Measurements from ENCODE around the gene CIAO2A.

Gene CIAO2A

DNA sequence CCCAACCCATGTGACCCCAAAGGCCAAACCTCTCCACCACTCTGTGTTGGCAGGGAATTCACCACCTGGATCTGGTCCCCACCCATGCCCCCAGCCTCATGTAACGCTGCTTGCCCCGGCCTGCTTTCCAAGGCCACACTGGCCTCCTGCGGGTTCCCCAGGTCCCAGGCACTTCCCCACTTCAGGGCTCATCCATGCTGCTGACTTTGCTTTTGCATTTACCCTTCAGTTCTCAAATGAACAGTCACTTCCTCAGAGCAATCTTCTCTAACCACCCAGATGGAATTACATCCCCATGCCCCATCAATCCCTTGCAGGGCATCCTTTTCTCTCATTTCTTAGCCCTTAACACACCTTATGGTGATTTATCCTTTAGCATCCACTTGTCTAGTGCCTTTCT lies 56.5 kb downstream of the CIAO2A start:
- H3K4me3 ChIP-seq (ENCODE audit: low read depth, low read length), result no peak overlapping the region
- DNase-seq (ENCODE audit: low read depth), result no peak
- TF ChIP-seq, protein P1, sequence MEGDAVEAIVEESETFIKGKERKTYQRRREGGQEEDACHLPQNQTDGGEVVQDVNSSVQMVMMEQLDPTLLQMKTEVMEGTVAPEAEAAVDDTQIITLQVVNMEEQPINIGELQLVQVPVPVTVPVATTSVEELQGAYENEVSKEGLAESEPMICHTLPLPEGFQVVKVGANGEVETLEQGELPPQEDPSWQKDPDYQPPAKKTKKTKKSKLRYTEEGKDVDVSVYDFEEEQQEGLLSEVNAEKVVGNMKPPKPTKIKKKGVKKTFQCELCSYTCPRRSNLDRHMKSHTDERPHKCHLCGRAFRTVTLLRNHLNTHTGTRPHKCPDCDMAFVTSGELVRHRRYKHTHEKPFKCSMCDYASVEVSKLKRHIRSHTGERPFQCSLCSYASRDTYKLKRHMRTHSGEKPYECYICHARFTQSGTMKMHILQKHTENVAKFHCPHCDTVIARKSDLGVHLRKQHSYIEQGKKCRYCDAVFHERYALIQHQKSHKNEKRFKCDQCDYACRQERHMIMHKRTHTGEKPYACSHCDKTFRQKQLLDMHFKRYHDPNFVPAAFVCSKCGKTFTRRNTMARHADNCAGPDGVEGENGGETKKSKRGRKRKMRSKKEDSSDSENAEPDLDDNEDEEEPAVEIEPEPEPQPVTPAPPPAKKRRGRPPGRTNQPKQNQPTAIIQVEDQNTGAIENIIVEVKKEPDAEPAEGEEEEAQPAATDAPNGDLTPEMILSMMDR (IDR thresholded peaks at IDR 0.05; ENCODE audit: insufficient read depth, low read depth, low read length, missing control alignments), result no peak

DNA sequence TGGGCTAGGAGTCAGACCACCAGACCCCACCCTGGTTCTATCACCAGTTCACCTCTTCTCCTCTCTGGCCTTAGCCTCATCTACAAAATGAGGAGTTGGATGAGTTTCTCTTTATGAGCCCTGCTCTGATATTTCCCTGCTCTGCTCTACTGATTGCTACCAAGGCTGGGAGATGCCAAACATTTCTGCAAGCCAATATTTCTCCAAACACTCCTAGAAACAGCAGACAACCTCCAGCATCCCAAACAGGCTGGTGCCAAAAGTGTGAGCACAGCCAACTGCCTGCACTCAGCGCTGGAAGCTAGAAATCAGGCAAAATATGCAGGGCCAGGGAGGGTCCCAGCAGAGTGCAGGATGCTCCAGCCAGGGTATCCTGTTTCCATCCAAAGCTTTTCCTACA lies 58.1 kb downstream of the CIAO2A start:
- TF ChIP-seq, protein P1 (IDR thresholded peaks at IDR 0.05; ENCODE audit: insufficient read depth, low read depth, low read length, missing control alignments), result no peak
- DNase-seq (ENCODE audit: low read depth), result no peak
- H3K4me3 ChIP-seq (ENCODE audit: low read depth, low read length), result no peak overlapping the region

DNA sequence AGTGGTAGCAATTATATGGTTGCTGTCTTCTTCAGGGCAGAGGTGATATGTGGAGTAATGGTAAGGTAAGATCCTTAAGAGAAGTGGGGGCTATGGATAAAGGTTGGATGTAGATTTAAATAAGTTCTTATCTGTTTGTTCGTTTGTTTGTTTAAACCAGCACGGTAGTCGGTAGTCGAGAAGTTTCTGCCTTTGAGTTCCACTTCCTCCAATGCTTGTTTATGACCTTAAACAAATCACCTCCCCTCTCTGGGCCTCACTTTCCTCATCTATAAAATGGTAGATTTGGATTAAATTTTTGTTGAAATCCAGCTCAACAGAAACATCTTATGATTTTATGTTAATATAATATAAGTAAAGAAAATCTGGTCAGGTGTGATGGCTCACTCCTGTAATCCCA lies 59.1 kb downstream of the CIAO2A start:
- TF ChIP-seq, protein P1 (IDR thresholded peaks at IDR 0.05; ENCODE audit: insufficient read depth, low read depth, low read length, missing control alignments), result no peak
- no peak overlapping the region for H3K4me3 ChIP-seq (ENCODE audit: low read depth, low read length)
- DNase-seq (ENCODE audit: low read depth), result no peak

DNA sequence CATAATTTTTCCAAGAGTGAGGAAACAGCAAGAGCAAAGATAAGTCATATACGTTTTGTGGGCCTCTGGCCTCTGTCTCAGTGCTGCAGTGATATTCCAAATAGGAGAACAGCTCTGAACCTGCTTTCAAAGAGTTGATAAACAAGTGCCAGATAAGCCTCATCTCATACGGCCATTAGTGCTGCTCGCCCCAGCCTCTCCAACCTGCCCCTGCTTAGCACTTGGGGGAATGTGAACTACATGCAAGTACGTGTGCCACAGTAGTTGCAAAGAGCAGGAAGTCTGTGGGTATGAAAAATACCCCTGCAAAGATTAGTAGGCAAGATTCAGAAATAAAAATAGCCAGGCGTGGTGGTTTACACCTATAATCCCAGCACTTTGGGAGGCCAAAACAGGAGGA lies 61.3 kb downstream of the CIAO2A start:
- TF ChIP-seq, protein P1 (IDR thresholded peaks at IDR 0.05; ENCODE audit: insufficient read depth, low read depth, low read length, missing control alignments), result no peak
- H3K4me3 ChIP-seq (ENCODE audit: low read depth, low read length), result no peak overlapping the region
- no peak for DNase-seq (ENCODE audit: low read depth)

DNA sequence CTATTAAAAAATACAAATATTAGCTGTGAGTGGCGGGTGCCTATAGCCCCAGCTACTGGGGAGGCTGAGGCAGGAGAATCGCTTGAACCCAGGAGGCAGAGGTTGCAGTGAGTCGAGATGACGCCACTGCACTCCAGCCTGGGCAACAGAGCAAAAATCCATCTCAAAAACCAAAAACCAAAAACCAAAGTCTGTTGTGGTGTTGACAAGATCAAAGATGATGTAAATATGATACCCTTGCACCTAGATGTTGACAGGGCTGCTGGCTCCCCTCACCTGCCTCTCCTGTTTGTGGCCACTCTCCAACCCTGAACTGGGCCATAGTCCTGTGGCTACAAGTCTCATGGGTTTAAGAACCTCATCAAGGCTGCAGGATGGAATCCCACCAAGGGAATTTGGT lies 63.5 kb downstream of the CIAO2A start:
- DNase-seq (ENCODE audit: low read depth), result no peak
- H3K4me3 ChIP-seq (ENCODE audit: low read depth, low read length), result no peak overlapping the region
- TF ChIP-seq, protein P1 (IDR thresholded peaks at IDR 0.05; ENCODE audit: insufficient read depth, low read depth, low read length, missing control alignments), result no peak

DNA sequence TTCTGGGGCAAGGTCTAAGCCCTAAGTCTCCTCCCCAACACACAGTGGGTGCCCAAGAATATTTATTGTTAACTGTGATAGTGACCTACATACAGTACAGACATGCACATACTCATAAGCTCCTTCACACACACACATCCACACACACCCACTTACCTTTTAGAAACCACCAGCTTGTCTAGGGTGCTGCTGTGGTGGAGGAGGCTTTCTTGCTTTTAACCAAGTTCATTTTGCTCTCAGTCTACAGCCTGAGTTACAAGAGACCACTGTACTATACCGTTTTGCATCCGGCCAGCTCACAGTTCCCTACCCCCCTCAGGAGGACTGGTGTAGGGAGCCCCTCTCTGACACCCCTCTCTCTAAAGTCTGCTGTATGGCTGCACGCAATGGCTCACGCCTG lies 64.0 kb downstream of the CIAO2A start:
- TF ChIP-seq, protein P1 (IDR thresholded peaks at IDR 0.05; ENCODE audit: insufficient read depth, low read depth, low read length, missing control alignments), result no peak

DNA sequence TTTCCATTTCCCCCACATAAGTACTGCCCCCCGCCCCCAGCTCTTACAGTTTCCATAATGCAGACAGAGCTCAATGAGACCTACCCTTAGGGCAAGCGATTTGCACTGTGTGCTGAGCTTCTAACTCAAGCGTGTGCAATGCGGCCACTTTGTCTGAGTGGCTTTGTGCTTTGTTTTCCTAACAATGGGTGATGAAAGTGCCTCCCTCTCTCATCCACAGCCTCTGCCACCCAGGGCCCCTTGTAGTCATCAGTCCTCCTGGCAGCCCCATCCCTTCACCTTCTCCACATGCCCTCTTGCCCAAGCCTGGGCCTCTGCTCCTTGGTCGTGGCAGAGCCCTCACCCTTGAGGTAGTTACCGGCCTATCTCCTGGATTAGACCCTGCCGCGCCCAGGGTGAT lies 64.5 kb downstream of the CIAO2A start:
- no peak overlapping the region for H3K4me3 ChIP-seq (ENCODE audit: low read depth, low read length)
- no peak for DNase-seq (ENCODE audit: low read depth)
- TF ChIP-seq, protein P1 (IDR thresholded peaks at IDR 0.05; ENCODE audit: insufficient read depth, low read depth, low read length, missing control alignments), result no peak

More for the DNA sequence above, 64.0 kb downstream of the CIAO2A start:
- peak; percentile 24 for DNase-seq (ENCODE audit: low read depth)
- no peak overlapping the region for H3K4me3 ChIP-seq (ENCODE audit: low read depth, low read length)

Data from GM12865 (cell line).